Left ventricle myocardium inferior (tissue), 1 donor: Measurements from ENCODE around the gene DOK6. TPM values are rescaled to one million over a fixed set of nuclear protein-coding genes. Genes with fewer than 3 reads are reported as not detected.

Source experiments
- DNase-seq: peaks from one replicate; pipeline ENCODE4 v3.0.0-alpha.2; 2020
- H3K27ac ChIP-seq: fragments of 200-600 bp; replicated peaks from 2 replicates; pipeline ENCODE4 v1.8.0; 2021
- H3K27me3 ChIP-seq: fragments of 200-600 bp; 2 replicates; pipeline ENCODE4 v1.8.0; 2021; ENCODE audit warnings: low read depth
- H3K36me3 ChIP-seq: fragments of 200-600 bp; 2 replicates; pipeline ENCODE4 v1.8.0; 2021
- H3K4me1 ChIP-seq: fragments of 200-600 bp; 2 replicates; pipeline ENCODE4 v1.8.0; 2021
- H3K4me3 ChIP-seq: fragments of 200-600 bp; 2 replicates; pipeline ENCODE4 v1.8.0; 2021; ENCODE audit warnings: mild to moderate bottlenecking, moderate library complexity
- H3K9me3 ChIP-seq: fragments of 200-600 bp; replicated peaks from 2 replicates; pipeline ENCODE4 v1.8.0; 2021
- intact Hi-C: fragments of 100-400 bp; cut with micrococcal nuclease; formaldehyde crosslinking; loops from one replicate; pipeline ENCODE4 v1.11.0; 2022
- total RNA-seq: library from RNA; stranded (reverse); fragmentation: NEBNext Ultra II Directional; extraction: Animal tissue kit (Norgen Biotek cat#: 25700); gene quantifications from one replicate; pipeline ENCODE4 v1.2.1, GENCODE V29; 2021
- TF ChIP-seq, protein P1 (sequence below): fragments of 200-600 bp; IDR thresholded peaks from 2 replicates; pipeline ENCODE4 v1.8.0; 2021; ENCODE audit warnings: antibody characterized with exemption, mild to moderate bottlenecking, borderline replicate concordance
- donor health status: DM: no; HTN: yes; CAD: no; lungs with severe emphysema.

Gene DOK6
- total RNA-seq, 1 donor from 2014 or later = 0.96 TPM

DNA sequence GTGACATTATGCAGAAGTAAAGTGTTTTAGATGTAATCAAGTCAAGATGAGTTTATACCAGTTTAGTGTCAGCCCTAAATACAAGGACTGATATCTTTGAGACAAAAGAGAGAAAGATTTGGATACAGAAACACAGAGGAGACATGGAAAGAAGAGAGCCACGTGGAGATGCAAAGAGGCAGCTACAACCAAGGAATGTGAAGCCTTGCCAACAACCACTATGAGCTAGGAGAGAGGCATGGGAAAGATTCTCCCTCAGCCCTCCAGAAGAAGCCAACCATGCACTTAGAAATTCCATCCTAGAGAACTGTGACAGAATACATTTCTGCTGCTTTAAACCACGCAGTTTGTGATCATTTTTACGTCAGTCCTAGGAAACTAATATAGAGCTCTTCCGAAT, 217.2 kb downstream of the DOK6 start:
- no peaks in the 10 kb centered on the region for H3K9me3 ChIP-seq
- intact Hi-C loops = no loop called here
- no peak overlapping the region for H3K27ac ChIP-seq
- H3K36me3 ChIP-seq = no peaks in the 10 kb centered on the region
- H3K4me1 ChIP-seq = no peaks in the 10 kb centered on the region
- no peak for DNase-seq
- no peaks in the 10 kb centered on the region for H3K27me3 ChIP-seq
- H3K4me3 ChIP-seq = no peak overlapping the region
- TF ChIP-seq, protein P1, sequence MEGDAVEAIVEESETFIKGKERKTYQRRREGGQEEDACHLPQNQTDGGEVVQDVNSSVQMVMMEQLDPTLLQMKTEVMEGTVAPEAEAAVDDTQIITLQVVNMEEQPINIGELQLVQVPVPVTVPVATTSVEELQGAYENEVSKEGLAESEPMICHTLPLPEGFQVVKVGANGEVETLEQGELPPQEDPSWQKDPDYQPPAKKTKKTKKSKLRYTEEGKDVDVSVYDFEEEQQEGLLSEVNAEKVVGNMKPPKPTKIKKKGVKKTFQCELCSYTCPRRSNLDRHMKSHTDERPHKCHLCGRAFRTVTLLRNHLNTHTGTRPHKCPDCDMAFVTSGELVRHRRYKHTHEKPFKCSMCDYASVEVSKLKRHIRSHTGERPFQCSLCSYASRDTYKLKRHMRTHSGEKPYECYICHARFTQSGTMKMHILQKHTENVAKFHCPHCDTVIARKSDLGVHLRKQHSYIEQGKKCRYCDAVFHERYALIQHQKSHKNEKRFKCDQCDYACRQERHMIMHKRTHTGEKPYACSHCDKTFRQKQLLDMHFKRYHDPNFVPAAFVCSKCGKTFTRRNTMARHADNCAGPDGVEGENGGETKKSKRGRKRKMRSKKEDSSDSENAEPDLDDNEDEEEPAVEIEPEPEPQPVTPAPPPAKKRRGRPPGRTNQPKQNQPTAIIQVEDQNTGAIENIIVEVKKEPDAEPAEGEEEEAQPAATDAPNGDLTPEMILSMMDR = no peak

DNA sequence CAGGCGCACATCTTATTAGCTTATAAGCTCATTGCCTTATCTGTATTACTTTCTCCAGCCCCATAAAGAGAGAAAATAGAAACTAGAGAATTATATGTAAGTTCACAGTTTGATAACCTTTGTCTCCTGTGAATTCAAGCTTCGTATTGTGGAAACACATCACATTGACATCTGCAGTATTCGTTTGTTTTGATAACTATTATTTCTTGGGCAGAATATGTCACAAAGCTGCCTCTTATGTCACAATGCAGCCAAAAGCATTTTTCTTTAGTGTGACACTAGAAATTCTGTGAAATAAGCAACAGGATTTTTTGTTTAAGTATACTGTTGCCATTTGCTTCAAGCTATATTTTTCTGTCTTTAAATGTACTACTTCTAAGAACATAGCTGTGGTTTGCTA, 221.5 kb downstream of the DOK6 start:
- H3K4me1 ChIP-seq = no peaks in the 10 kb centered on the region
- no peak for DNase-seq
- no peak overlapping the region for H3K4me3 ChIP-seq
- TF ChIP-seq, protein P1 = no peak
- intact Hi-C loops = no loop called here
- H3K27ac ChIP-seq = no peak overlapping the region
- no peaks in the 10 kb centered on the region for H3K9me3 ChIP-seq
- H3K27me3 ChIP-seq = no peaks in the 10 kb centered on the region
- H3K36me3 ChIP-seq = no peaks in the 10 kb centered on the region

DNA sequence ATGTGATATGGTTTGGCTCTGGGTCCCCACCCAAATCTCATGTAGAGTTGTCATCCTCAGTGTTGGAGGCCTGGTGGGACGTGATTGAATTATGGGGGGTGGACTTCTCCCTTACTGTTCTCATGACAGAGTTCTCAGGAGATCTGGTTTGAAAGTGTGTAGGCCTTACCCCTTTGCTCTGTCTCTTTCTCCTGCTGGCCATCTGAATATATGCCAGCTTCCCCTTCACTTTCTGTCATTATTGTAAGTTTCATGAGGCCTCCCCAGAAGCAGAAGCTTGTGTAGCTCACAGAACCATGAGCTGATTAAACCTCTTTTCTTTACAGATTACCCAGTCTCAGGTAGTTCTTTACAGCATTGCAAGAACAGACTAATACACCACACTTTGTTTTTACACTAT, 222.3 kb downstream of the DOK6 start:
- Histone ChIP-seq H3K4me3 (no peak overlapping the region), H3K4me1 (no peaks in the 10 kb centered on the region), H3K27me3 (no peaks in the 10 kb centered on the region), H3K27ac (no peak overlapping the region), H3K36me3 (no peaks in the 10 kb centered on the region), H3K9me3 (no peaks in the 10 kb centered on the region)
- TF ChIP-seq, protein P1 = no peak
- intact Hi-C loops = no loop called here
- no peak for DNase-seq

DNA sequence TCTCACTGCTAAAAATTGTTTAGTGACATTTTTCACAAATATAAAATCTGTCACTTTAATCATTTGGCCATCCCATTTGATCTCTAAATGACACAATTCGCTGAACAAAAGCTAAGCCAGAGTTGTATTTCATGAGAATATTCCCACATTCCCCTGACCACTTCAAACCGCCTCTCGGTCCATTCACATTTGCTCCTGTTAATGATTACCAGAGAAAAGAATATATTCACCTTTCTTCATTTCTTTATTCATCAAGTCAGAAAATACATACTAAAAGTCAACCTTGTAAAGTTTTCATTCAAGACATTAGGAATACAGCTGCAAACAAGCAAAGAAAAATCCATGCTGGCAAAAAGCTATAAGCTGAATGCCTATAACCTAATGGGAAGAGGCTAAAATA, 225.5 kb downstream of the DOK6 start:
- Histone ChIP-seq H3K9me3 (no peaks in the 10 kb centered on the region), H3K36me3 (no peaks in the 10 kb centered on the region), H3K4me1 (peaks cover 4% of the 10 kb centered on the region), H3K4me3 (no peak overlapping the region), H3K27me3 (no peaks in the 10 kb centered on the region), H3K27ac (no peak overlapping the region)
- TF ChIP-seq, protein P1 = no peak
- DNase-seq = no peak
- intact Hi-C loops = no loop called here

DNA sequence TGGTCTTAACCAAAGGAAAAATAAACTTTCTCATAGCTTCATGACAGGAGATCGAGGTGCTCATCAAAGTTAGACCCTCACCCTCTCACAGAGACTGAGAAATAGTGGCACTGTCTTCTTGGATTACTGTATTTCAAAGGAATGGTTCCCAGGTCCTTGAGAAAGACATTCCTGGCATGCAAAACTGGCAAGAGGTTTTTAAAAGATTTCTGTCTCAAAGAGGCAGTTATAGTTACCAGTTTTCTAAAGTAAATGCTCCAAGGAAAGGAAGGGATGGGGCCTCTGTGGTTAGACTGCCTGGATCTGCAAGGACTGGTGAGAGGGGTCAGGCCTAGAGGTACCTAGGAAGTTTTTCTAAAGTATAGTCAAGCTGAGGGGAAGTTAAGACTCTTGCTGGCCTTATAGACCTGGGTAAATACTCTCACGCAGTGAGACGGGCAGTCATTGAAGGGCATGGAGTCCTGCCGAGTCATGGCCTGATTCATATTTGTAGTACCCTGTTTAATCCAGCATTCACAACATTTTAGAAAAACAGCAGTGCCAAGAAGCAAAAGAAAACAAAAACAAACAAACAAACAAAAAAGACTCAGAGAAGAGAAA, 226.1 kb downstream of the DOK6 start:
- no peaks in the 10 kb centered on the region for H3K9me3 ChIP-seq
- TF ChIP-seq, protein P1 = no peak
- H3K27me3 ChIP-seq = no peaks in the 10 kb centered on the region
- no peak overlapping the region for H3K27ac ChIP-seq
- DNase-seq = no peak
- H3K36me3 ChIP-seq = no peaks in the 10 kb centered on the region
- H3K4me3 ChIP-seq = no peak overlapping the region
- H3K4me1 ChIP-seq = peaks cover 4% of the 10 kb centered on the region
- intact Hi-C loops = no loop called here
